HL-60 (cell line): Measurements from ENCODE around the gene UBAP2.

ENCODE experiments used
- CTCF ChIP-seq: IDR thresholded peaks from one replicate; pipeline ENCODE4 v1.5.1; 2011; ENCODE audit warnings: low read length, control low read depth, inconsistent platforms; ENCODE audit not compliant: insufficient read depth
- POLR2AphosphoS5 ChIP-seq: IDR thresholded peaks from 2 replicates; pipeline ENCODE4 v1.6.1; 2012; ENCODE audit warnings: low read depth
- SPI1 ChIP-seq: IDR thresholded peaks from 2 replicates; pipeline ENCODE4 v1.6.1; 2012; ENCODE audit warnings: low read depth, mild to moderate bottlenecking, borderline replicate concordance
- TF ChIP-seq, protein P1 (sequence below): IDR thresholded peaks from 2 replicates; pipeline ENCODE4 v1.6.1; 2012; ENCODE audit warnings: low read depth; ENCODE audit not compliant: insufficient replicate concordance

DNA sequence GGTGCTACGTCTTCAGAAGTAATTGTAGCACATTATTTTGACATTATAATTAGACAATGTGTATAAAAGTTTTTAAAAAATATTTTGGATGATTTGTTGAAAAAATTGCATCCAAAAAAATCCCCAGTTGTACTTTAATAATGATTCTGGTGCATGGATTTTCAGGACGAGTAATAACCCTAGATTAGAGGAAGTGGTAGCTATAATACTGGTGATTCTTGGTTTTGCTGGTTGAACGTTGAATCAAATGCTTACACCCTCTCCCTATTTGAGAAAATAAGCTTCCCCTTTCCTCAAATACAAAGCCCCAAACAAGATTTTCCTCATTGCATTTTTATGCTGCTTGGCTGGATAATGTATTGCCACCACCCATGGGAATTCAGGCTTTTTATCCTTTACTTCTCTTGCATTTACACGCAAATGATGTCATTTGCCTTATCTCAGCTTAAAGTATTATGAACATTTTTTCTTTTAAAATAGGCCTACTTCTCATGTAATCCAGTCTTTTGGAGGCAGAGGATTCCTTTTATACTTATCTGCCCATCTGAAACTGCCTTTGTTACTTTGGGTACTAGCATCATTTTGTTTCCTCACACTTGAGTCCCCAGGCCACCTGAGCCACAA, 145.4 kb downstream of the UBAP2 start:
- no peak for TF ChIP-seq CTCF
- TF ChIP-seq, protein P1, sequence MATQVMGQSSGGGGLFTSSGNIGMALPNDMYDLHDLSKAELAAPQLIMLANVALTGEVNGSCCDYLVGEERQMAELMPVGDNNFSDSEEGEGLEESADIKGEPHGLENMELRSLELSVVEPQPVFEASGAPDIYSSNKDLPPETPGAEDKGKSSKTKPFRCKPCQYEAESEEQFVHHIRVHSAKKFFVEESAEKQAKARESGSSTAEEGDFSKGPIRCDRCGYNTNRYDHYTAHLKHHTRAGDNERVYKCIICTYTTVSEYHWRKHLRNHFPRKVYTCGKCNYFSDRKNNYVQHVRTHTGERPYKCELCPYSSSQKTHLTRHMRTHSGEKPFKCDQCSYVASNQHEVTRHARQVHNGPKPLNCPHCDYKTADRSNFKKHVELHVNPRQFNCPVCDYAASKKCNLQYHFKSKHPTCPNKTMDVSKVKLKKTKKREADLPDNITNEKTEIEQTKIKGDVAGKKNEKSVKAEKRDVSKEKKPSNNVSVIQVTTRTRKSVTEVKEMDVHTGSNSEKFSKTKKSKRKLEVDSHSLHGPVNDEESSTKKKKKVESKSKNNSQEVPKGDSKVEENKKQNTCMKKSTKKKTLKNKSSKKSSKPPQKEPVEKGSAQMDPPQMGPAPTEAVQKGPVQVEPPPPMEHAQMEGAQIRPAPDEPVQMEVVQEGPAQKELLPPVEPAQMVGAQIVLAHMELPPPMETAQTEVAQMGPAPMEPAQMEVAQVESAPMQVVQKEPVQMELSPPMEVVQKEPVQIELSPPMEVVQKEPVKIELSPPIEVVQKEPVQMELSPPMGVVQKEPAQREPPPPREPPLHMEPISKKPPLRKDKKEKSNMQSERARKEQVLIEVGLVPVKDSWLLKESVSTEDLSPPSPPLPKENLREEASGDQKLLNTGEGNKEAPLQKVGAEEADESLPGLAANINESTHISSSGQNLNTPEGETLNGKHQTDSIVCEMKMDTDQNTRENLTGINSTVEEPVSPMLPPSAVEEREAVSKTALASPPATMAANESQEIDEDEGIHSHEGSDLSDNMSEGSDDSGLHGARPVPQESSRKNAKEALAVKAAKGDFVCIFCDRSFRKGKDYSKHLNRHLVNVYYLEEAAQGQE = no peak
- TF ChIP-seq POLR2AphosphoS5 = no peak
- peak; percentile 76 for TF ChIP-seq SPI1
